Suprapubic skin (tissue), 4 donors: ENCODE data around the gene GNB2.

Experiments used
- POLR2A ChIP-seq, 2 donors: fragments of 450-650 bp; IDR thresholded peaks; one replicate each; pipeline ENCODE4 v1.6.1; 2017; ENCODE audit warnings: antibody characterized with exemption in 2 of 2, mild to moderate bottlenecking in 2 of 2, moderate library complexity in 2 of 2
- POLR2AphosphoS5 ChIP-seq, 3 donors: sonication (generic); formaldehyde crosslinking; IDR thresholded peaks; one replicate each; pipeline ENCODE4 v1.6.1; 2017; ENCODE audit warnings: antibody characterized with exemption in 3 of 3
- TF ChIP-seq, protein P1 (sequence below), 2 donors: fragments of 200-600 bp in 1 of 2; fragments of 450-650 bp in 1 of 2; sonication (generic) in 1 of 2; IDR thresholded peaks; one replicate each; pipeline ENCODE4 v1.5.1; 2016 to 2019; ENCODE audit warnings: antibody characterized with exemption in 2 of 2, mild to moderate bottlenecking in 1 of 2, moderate library complexity in 1 of 2

DNA sequence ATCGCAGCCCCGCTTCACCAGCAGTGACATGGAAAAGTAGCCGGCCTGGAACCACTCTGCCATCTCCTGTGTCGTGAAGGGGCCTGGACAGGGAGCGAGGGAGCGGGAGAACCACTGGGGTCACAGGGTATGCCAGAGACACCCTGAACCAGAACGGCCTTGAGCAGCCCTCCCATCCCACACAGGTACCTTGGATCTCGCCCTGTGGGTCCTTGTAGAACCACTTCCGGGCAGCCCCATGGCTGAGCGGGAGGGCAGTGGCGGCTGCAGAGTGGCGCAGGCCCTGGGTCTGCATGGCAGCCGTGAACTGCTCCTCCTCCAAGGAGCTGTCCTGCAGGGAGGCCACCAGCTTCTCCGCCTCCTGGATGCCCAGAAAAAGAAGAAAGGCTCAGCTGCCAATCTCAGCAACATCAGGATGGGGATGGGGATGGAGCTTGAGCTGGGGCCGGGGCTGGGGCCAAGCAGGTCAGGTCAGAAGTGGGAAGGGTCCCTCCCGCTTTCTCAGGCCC is 11.0 kb downstream of the GNB2 start:
- TF ChIP-seq POLR2A (IDR thresholded peaks at IDR 0.05) (no peak), POLR2AphosphoS5 (IDR thresholded peaks at IDR 0.05) (no peak)
- TF ChIP-seq, protein P1, sequence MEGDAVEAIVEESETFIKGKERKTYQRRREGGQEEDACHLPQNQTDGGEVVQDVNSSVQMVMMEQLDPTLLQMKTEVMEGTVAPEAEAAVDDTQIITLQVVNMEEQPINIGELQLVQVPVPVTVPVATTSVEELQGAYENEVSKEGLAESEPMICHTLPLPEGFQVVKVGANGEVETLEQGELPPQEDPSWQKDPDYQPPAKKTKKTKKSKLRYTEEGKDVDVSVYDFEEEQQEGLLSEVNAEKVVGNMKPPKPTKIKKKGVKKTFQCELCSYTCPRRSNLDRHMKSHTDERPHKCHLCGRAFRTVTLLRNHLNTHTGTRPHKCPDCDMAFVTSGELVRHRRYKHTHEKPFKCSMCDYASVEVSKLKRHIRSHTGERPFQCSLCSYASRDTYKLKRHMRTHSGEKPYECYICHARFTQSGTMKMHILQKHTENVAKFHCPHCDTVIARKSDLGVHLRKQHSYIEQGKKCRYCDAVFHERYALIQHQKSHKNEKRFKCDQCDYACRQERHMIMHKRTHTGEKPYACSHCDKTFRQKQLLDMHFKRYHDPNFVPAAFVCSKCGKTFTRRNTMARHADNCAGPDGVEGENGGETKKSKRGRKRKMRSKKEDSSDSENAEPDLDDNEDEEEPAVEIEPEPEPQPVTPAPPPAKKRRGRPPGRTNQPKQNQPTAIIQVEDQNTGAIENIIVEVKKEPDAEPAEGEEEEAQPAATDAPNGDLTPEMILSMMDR (IDR thresholded peaks at IDR 0.05) = no peak
